GM19025 (cell line): Measurements from ENCODE around the gene CFAP58.

Experiments used
- ATAC-seq: cut with Tn5 transposase; IDR thresholded peaks from one replicate; pipeline ENCODE4 v1.9.1; 2021; ENCODE audit warnings: mild to moderate bottlenecking, low read depth, moderate library complexity; ENCODE audit not compliant: unreplicated experiment

CFAP58 gene

DNA sequence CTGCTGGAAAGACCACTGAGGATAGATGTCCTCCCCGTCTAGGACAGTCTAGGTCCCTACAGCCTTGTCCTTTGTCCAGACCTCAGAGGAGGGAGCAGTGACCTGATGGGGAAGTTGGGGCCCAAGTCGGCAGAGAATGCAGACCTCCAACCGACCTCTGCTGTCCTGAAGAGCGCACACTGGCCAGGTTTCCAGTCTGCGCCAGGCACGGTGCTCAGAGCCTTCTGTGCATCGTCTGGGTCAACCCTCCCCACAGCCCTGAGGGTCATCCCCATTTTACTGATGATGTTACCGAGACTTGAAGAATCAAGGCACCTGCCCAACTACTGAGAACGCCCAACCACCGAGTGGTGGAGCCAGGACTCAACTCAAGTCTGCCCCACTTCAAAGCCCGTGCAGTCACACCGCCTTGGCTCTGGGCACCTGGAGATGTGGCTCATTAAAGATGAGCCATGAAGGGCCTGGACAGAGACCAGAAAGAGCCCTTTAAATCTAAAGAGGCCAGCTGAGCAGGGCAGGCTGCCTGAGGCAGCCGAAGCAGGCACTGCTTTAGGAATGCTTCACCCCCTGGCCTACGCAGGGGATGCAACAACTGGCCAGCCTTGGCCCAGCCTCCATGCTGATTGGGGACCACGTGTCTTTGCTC, 19.8 kb upstream of the CFAP58 start:
- ATAC-seq: no peak

GRCh38 chr10:104334561-104334960, 19.1 kb upstream of the CFAP58 start:
- ATAC-seq: no peak

DNA sequence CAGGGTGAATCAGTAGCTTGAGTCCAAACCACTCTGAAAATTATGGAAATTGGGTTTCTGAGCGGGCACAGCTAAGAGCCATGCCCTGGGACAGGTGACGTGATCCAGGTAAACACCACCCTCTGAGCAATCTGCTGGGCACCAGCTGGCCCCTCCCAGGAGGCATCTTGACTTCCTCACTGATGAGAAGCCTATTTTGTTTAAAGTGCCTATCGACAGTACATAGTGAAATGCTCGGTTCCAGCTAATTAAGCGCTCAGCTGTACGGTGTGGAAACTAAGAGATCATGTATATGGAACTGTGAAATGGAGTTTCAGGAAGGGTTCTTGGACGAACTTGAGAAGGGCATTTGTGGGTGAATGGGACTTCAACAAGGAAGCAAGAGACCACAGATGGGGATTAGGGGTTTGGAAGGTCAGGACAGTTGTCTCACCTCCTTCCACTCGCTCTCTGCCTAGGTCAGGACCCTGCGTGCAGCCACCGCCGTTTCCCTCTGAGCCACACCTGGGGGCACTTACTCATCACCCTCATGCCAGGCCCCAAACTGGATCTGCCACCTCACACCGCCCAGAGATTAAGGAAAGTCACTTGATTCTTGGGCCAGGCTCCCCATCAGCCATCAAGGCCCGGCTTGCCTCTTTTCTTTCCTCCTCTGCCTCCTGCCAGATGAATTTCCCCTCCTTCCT, 18.5 kb upstream of the CFAP58 start:
- no peak for ATAC-seq

GRCh38 chr10:104336821-104337467, 16.7 kb upstream of the CFAP58 start:
- peak; percentile 12 for ATAC-seq

- peak; percentile 41 for ATAC-seq
These were observed 16.1 kb upstream of the CFAP58 start for GRCh38 chr10:104337521-104337984.

DNA sequence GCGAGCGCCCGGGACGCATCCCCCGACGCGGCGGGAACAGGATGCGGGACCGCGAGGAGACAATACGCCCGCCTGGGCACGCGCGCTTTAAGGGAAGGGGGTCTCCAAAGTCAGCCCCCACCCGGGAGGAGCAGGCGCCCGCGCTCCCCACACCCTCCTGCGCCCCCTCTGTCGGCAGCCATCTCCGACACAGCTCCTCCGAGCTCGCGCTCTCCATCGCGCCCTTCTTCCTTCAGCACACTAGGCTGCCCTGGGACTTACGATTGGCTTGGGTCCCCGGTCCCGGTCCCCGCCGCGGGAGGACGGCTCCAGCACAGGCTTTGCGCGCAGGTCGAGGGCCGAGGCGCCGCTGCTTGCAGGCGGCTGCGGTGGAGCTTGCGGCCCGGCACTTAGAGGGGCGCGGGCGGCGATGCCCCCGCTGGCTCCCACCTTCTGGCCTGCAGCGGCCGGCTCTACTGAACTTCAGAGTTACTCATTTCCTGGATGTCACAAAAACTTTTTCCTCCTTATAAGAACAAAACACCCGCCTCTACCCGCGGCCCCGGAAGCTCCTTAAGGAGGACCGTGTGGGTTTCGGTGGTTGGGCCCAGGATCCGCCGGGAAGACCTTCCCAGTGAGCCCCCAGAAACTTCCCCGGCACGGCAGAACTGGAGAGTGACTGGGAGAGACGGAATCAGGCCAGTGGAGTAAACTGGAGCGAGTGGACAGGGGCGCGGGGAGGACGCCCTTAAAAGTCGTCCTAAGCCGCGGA, 15.5 kb upstream of the CFAP58 start, which contains the start of gene ITPRIP:
Gene ITPRIP, minus strand, starts transcription at position 481 of the 751 bp plus-strand sequence. CDS start 22,414 bp downstream, outside the sequence.
- ATAC-seq: peak; percentile 70

DNA sequence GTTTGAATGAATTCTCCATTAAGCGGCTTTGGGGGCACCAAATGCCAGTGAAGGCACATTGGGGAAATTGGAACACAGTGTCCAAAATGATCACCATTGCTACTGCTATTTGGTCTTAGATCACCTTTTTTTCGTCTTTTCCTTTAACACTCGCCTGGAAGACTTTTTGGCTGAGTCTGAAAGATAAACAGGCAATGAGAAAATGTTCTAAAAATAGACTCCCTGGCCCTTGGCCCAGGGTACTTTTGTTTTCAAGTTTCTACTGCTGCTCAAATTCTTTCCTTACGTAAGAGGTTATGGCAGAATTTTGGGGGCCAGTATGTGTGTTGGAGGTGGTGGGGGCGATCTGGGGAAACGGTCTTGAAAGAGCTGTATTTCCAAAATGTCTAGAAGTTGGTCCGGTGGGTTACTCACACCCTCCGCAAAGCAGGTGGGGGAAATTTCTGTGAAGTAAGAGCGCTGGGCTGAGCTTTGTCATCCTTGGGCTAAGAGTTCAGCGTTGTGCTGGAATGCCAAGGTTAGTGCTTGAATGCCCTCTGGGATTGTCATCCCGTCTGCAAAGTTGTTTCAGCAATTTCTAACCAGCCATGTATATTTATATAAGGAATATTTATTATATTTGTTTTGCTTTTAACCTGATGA, 14.0 kb upstream of the CFAP58 start:
- ATAC-seq: no peak

DNA sequence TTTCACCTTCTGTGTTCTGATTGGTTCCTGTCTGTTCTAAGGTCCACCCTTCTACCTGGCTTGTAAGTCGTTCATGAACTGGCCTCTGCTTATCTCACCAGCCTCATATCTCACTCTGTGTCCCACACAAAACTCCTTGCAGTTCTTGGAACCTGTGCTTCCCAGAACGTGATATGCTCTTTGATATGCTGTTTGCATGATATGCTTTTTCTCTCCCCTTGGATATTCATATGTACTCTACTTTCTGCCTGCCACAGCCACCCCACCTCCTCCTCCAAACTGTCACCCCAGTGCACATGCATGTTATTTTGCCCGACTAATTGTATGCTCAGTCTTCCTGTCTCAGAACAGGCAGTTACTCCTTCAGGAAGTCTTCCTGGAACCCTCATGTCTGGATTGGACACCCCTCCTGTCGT, 13.5 kb upstream of the CFAP58 start:
- ATAC-seq: no peak

DNA sequence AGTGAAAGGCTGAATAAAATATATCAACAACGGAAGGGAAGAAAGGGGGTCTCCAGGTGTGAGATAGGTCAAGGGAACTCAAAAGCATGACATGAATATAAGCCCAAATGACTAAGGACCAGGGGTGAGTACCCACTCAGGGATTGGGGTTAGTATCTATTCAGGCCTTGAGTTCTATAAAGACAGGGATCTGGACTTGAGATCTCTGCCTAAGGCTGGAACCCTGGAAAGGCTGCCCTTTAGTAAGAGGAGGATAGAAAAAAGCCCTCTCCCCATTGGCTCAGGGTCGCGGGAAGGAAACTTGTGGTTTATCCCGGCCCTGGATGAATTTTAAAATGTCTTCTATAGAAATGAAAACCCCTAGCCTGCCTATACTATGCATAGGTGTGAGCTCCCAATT, 13.0 kb upstream of the CFAP58 start:
- ATAC-seq: no peak

DNA sequence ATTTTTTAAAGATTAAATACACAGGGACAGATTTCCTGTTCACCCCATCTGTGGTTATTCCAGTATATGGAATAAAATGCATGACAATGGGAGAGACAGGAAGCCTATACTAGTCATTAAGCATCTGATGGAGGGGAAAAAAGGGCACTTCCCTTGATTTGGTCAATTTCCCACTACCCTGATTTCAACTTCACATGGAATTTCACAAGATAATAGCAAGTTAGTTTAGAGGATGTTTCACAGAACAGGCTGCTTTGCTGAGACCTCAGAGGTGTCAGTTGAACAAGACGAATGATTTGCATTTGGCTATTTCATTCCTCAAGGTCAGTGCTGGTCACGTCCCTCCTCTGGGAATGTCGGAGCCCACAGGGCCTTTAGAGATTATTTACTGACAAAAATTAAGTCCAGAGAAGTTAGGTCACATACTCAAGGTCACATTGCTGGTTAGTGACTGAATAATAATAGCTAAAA, 10.7 kb upstream of the CFAP58 start:
- no peak for ATAC-seq

- ATAC-seq: no peak
These were observed 9.4 kb upstream of the CFAP58 start for GRCh38 chr10:104344219-104344618.

DNA sequence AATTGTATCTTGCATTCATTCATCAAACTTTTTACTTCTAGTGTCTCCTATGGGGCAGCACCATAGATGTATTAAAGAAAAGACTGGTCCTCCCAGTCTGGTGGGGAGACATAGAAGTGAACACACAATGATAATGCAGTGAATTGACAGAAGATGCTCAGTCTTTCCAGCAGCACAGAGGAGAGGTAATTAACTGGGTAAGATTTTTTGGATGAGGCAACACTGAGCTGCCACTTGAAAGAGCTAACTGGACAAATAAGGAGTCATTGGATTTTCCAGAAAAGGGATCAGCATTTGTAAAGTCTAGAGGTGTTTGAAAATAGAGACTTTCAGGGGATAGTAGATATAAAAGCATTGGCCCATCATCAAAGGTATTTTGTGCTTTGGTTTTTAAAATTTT, 8.1 kb upstream of the CFAP58 start:
- ATAC-seq: no peak

GRCh38 chr10:104345941-104346340, 7.7 kb upstream of the CFAP58 start:
- no peak for ATAC-seq

DNA sequence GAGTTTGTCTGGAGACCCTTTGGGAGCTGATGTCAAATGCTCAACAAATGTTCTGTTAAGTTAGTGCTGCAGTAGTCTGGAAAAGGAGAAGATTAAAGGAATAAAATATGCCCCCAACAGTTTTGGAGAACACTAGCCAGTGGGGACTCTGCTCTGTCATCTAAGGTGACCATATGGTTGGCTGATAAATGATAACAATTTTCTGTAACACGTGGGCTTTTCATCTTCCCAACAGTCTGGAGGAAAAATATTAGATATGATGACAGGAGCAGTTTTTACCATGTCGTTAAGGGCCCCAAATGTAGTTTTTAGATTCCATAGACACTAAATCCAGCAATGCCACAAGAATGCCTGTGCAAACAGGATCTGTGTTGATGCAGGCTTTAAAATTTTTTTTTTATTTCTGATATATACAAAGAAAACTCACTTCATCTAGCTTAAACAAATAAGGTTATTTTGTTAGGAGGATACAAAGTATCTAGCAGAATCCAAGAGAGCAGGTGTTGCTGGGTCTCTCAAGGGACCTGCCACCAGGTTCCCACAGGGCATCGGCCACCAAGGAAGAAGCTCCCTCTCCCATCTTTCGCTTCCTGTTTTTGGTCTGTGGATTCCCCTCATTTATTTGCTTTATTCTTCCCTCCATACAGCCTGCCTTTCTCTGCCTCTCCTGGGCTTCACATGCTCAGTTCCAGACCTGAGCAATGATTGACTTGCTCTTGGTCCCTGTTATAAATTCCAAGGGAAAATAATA, 6.2 kb upstream of the CFAP58 start:
- no peak for ATAC-seq

DNA sequence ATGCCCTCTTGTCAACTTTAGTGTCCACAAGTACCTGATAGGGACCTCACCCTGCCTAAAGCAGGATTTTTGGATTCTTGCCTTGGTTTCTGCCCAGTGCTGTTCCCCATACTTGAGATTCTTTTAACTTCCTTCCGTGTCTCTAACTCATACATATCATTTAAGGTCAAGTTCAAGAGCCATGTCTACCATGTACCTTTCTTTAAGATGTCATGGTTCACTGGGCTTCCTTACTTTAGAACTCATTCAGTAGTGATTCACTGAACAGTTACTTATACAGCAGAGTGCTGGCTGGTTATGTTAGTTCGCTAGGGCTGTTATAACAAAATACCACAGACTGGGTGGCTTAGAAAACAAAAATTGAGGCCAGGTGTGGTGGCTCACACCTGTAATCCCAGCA, 5.0 kb upstream of the CFAP58 start:
- ATAC-seq: no peak

- ATAC-seq: no peak
These were observed 4.0 kb upstream of the CFAP58 start for GRCh38 chr10:104349623-104350126.

DNA sequence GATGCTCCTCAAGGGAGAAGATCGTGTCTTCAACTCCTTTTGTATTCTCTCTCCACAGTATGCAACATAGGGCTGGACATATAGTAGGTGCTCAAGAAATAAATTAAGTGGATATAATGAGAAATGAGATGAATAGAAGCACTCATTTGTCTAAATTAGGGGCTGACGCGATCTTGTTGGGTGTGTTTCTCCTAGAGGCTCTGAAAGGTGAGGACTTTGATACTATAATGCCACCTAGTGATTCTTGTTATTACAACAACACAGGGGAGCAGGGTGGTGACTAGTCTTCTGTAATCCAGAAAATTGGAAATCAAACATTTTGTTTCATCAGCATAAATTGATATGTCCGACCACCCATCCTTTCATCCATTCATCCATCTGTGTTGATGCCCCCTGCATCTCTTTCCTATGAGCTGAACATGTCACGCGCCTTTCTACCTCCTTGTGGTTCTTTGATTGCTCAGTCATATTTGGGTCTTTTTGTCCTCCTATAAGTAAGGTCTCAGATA, 3.5 kb upstream of the CFAP58 start:
- peak; percentile 37 for ATAC-seq

GRCh38 chr10:104351061-104351702, 2.5 kb upstream of the CFAP58 start:
- no peak for ATAC-seq

DNA sequence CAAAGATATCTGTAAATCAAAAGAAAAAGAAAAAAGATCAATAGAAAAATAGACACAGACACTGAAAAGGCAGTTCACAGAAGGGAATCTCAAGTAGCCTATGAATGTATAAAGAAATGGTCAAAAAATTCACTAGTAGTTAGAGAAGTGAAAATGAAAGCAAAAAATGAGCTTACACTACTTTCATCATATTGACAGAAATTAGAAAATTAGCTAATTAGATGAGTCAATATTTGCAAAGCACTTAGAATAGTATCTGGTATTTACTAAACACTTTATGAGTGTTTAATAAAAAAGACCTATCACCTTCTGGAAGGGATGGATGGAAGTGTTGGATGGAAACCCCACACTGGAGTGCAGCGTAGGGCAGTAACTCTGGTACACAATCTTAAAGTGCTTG, 1.7 kb upstream of the CFAP58 start:
- no peak for ATAC-seq
